ENCODE results near the gene ADGRG1. TPM values are rescaled to one million over a fixed set of nuclear protein-coding genes. Genes with fewer than 3 reads are reported as not detected.

Gene ADGRG1
- total and polyA plus RNA-seq, 2 donors (not counting 1 experiment from before 2014, with no cell fraction given) = 0.20 to 0.61 TPM

GRCh38 chr16:57697896-57698537 is 69.6 kb downstream of the ADGRG1 start:
- no peaks in the 10 kb centered on the region for H3K9me3 Mint-ChIP-seq (ENCODE audit: insufficient read depth)

More at GRCh38 chr16:57697896-57698537, 69.6 kb downstream of the ADGRG1 start:
- H4K20me1 ChIP-seq (ENCODE audit: control insufficient read depth, insufficient read depth, low read length, poor library complexity, severe bottlenecking) = no peaks in the 10 kb centered on the region
- H2AFZ ChIP-seq (ENCODE audit: insufficient read depth, low read depth, low read length, poor library complexity, severe bottlenecking) = no peak overlapping the region
- intact Hi-C loops (cut with micrococcal nuclease) = no loop called here
- Mint-ChIP-seq H3K4me1 (peaks cover 12% of the 10 kb centered on the region), H3K27me3 (no peaks in the 10 kb centered on the region), H3K4me3 (no peak overlapping the region), H3K27ac (no peak overlapping the region)
- peaks cover 10 to 22% of the 10 kb centered on the region in 2 donors for H3K4me1 ChIP-seq (ENCODE audit: control insufficient read depth in 2 of 2, insufficient read depth in 2 of 2, low read length in 2 of 2)
- DNase-seq (no peak), ATAC-seq (ENCODE audit: low read depth) (no peak)
- H3K9me3 ChIP-seq (ENCODE audit: control extremely low read depth in 1 of 3, control insufficient read depth in 2 of 3, insufficient read depth in 1 of 3, low read length in 2 of 3) = no peaks in the 10 kb centered on the region
- ChIA-PET POLR2A (no interaction called here), CTCF (interaction anchor here (0.7 kb wide), 1 partner anchor 49 kb away, joined by 3 read pairs; no protein-coding TSS in a partner anchor)
- TF ChIP-seq CTCF (IDR thresholded peaks at IDR 0.05) (no peak), EZH2 (IDR thresholded peaks at IDR 0.05; ENCODE audit: borderline replicate concordance, insufficient read depth, low read depth, low read length, poor library complexity, severe bottlenecking) (no peak)
- no peak overlapping the region for H3K9ac ChIP-seq (ENCODE audit: low read length)
- no peaks in the 10 kb centered on the region for H3K27me3 ChIP-seq (replicated peaks in 1 of 4; ENCODE audit: control extremely low read depth in 1 of 4, control insufficient read depth in 3 of 4, insufficient read depth in 4 of 4, low read length in 3 of 4)
- H3K36me3 ChIP-seq (replicated peaks in 1 of 2; ENCODE audit: control extremely low read depth in 1 of 2, control insufficient read depth in 1 of 2, extremely low read depth in 1 of 2, insufficient read depth in 2 of 2, low read length in 1 of 2) = no peaks in the 10 kb centered on the region
- WGBS (ENCODE audit: insufficient coverage) = 96% methylated on average over 13 of the region's 17 CpGs
- no peak overlapping the region for H3K4me2 ChIP-seq (replicated peaks; ENCODE audit: low read depth, low read length, poor library complexity, severe bottlenecking)
- H3K27ac ChIP-seq (ENCODE audit: low read length in 2 of 2) = no peak overlapping the region
- H3K79me2 ChIP-seq (ENCODE audit: control insufficient read depth, insufficient read depth, low read length) = no peaks in the 10 kb centered on the region
- H3K4me3 ChIP-seq (ENCODE audit: control extremely low read depth in 1 of 5, extremely low read depth in 1 of 5, insufficient read depth in 1 of 5, low read depth in 2 of 5, low read length in 4 of 5) = no peak overlapping the region

All from B cell (primary cell).